VCaP (cell line): ENCODE results near the gene LPP.

Source experiments
- H3K27ac ChIP-seq: fragments of 450-650 bp; 2 replicates; pipeline ENCODE4 v1.5.1; 2017
- TF ChIP-seq, protein P1 (sequence below): fragments of 450-650 bp; conservative IDR thresholded peaks from 2 replicates; pipeline ENCODE4 v1.5.1; 2017; ENCODE audit warnings: mild to moderate bottlenecking, moderate library complexity

The LPP gene

GRCh38 chr3:188923671-188924070 lies 769.7 kb downstream of the LPP start:
- TF ChIP-seq, protein P1, sequence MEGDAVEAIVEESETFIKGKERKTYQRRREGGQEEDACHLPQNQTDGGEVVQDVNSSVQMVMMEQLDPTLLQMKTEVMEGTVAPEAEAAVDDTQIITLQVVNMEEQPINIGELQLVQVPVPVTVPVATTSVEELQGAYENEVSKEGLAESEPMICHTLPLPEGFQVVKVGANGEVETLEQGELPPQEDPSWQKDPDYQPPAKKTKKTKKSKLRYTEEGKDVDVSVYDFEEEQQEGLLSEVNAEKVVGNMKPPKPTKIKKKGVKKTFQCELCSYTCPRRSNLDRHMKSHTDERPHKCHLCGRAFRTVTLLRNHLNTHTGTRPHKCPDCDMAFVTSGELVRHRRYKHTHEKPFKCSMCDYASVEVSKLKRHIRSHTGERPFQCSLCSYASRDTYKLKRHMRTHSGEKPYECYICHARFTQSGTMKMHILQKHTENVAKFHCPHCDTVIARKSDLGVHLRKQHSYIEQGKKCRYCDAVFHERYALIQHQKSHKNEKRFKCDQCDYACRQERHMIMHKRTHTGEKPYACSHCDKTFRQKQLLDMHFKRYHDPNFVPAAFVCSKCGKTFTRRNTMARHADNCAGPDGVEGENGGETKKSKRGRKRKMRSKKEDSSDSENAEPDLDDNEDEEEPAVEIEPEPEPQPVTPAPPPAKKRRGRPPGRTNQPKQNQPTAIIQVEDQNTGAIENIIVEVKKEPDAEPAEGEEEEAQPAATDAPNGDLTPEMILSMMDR = no peak
- H3K27ac ChIP-seq = no peak overlapping the region

DNA sequence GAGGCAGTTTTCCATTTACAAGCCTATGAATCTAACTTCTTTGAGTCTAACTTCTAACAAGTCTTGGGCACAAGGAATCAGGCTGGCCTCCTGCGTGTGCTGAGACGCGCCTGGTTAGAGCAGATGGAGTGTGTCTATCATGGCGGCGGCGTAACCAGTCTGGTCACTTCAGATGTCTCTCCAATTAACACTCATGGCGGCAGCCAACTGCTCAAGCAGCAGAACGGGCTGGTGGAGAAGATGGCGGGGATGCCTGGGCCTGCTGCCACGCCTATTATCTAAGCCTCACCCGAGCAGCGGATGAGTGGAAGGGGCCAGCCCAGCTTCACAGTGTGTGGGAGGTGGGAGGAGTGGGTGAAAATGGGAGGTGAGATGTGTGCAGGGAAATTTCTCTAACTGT lies 771.4 kb downstream of the LPP start:
- TF ChIP-seq, protein P1 = no peak
- no peak overlapping the region for H3K27ac ChIP-seq

DNA sequence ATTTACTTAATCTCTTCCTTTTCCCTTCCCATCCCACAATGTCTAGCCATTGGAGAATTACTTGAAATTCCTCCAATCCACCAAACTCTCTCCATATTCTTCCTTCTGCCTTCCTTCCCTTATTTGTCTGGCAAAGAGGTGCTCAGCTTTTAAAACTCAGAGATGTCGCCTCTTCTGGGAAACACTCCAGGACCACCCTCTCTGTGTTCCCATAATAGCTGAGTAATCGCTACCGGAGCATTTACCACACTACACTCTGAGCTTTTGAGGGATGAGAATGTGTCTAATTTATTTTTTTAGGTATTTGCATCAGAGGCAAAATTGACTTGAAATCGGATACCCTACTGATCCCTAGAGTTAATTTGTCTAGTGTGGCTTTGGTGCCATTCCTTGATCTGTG lies 772.2 kb downstream of the LPP start:
- TF ChIP-seq, protein P1 = no peak
- H3K27ac ChIP-seq = no peak overlapping the region

GRCh38 chr3:188926741-188927511 lies 773.0 kb downstream of the LPP start:
- TF ChIP-seq, protein P1 = no peak
- H3K27ac ChIP-seq = no peak overlapping the region

- no peak overlapping the region for H3K27ac ChIP-seq
Observed at GRCh38 chr3:188927971-188928370, 774.0 kb downstream of the LPP start.

GRCh38 chr3:188929137-188929536 lies 775.2 kb downstream of the LPP start:
- TF ChIP-seq, protein P1 = peak; percentile 70
- H3K27ac ChIP-seq = no peak overlapping the region

More at GRCh38 chr3:188927971-188928370, 774.0 kb downstream of the LPP start:
- TF ChIP-seq, protein P1 = no peak

- H3K27ac ChIP-seq = no peak overlapping the region
- TF ChIP-seq, protein P1 = no peak
Observed at GRCh38 chr3:188931036-188931435, 777.1 kb downstream of the LPP start.
